CD14-positive monocyte (primary cell): ENCODE data around the gene SYCE1. TPM values are rescaled to one million over a fixed set of nuclear protein-coding genes. Genes with fewer than 3 reads are reported as not detected.

Experiments
- DNase-seq, 3 donors: peaks; one replicate each; pipeline ENCODE4 v3.0.0-alpha.2; 2011 to 2022
- H2AFZ ChIP-seq: 2 replicates; pipeline ENCODE4 v1.6.0; 2012; ENCODE audit warnings: mild to moderate bottlenecking, low read depth, low read length, inconsistent platforms; ENCODE audit not compliant: insufficient read depth, poor library complexity, severe bottlenecking
- H3K27ac ChIP-seq, 2 donors: 1 replicate in 1 of 2; 2 replicates in 1 of 2; pipeline ENCODE4 v1.5.1; 2012 to 2013; ENCODE audit warnings: low read length in 2 of 2, control low read depth in 1 of 2, inconsistent platforms in 1 of 2, low read depth in 1 of 2, mild to moderate bottlenecking in 1 of 2
- H3K27me3 ChIP-seq, 2 donors: one replicate each; pipeline versions ENCODE4 v1.6.0 to v1.6.1; 2011 to 2013; ENCODE audit warnings: low read length in 2 of 2; ENCODE audit not compliant: control insufficient read depth in 2 of 2, insufficient read depth in 2 of 2
- H3K36me3 ChIP-seq, 2 donors: replicated peaks in 1 of 2; 1 replicate in 1 of 2; 2 replicates in 1 of 2; pipeline versions ENCODE4 v1.5.1 to v1.6.1; 2012 to 2013; ENCODE audit warnings: low read length in 2 of 2, control low read depth in 1 of 2, inconsistent platforms in 1 of 2, mild to moderate bottlenecking in 1 of 2; ENCODE audit not compliant: insufficient read depth in 2 of 2, control insufficient read depth in 1 of 2
- H3K4me1 ChIP-seq, 2 donors: 1 replicate in 1 of 2; 2 replicates in 1 of 2; pipeline versions ENCODE4 v1.5.1 to v1.6.1; 2012 to 2013; ENCODE audit warnings: low read length in 2 of 2, control low read depth in 1 of 2, inconsistent platforms in 1 of 2, mild to moderate bottlenecking in 1 of 2, moderate library complexity in 1 of 2; ENCODE audit not compliant: insufficient read depth in 2 of 2, control insufficient read depth in 1 of 2
- H3K4me2 ChIP-seq: replicated peaks from 2 replicates; pipeline ENCODE3; 2012; ENCODE audit warnings: low read length, moderate library complexity, mild to moderate bottlenecking; ENCODE audit not compliant: poor library complexity, severe bottlenecking; ENCODE audit errors: extremely low read depth
- H3K4me3 ChIP-seq, 3 experiments: fragments of 200-600 bp in 1 of 3; sonication (generic) in 1 of 3; replicated peaks in 1 of 3; 1 replicate in 2 of 3; 2 replicates in 1 of 3; pipeline ENCODE4 v1.5.1; 2011 to 2013; ENCODE audit warnings: low read length in 3 of 3, mild to moderate bottlenecking in 3 of 3, control low read depth in 2 of 3, low read depth in 2 of 3, inconsistent platforms in 1 of 3, moderate library complexity in 1 of 3
- H3K79me2 ChIP-seq: 2 replicates; pipeline ENCODE4 v1.6.0; 2012; ENCODE audit warnings: mild to moderate bottlenecking, control low read depth, inconsistent platforms, low read length, moderate library complexity; ENCODE audit not compliant: insufficient read depth
- H3K9ac ChIP-seq: 2 replicates; pipeline ENCODE4 v1.6.0; 2017; ENCODE audit warnings: low read length, mild to moderate bottlenecking; ENCODE audit not compliant: insufficient read depth, poor library complexity, severe bottlenecking
- H3K9me3 ChIP-seq, 2 donors: replicated peaks in 1 of 2; 1 replicate in 1 of 2; 2 replicates in 1 of 2; pipeline versions ENCODE4 v1.5.1 to v1.6.1; 2012 to 2013; ENCODE audit warnings: low read length in 2 of 2, control low read depth in 1 of 2; ENCODE audit not compliant: control insufficient read depth in 1 of 2, insufficient read depth in 1 of 2
- H4K20me1 ChIP-seq: 2 replicates; pipeline ENCODE4 v1.6.0; 2012; ENCODE audit warnings: mild to moderate bottlenecking, low read length, control low read depth, moderate library complexity; ENCODE audit not compliant: insufficient read depth
- H3K27ac Mint-ChIP-seq, 7 donors: one replicate each; pipeline ENCODE4 v1.8.0; 2020; ENCODE audit warnings: mild to moderate bottlenecking in 7 of 7, mixed read lengths in 7 of 7, moderate library complexity in 6 of 7, inconsistent platforms in 2 of 7
- H3K27me3 Mint-ChIP-seq, 3 donors: one replicate each; pipeline ENCODE4 v1.8.0; 2021 to 2022; ENCODE audit warnings: low read depth in 3 of 3, mild to moderate bottlenecking in 3 of 3, mixed read lengths in 3 of 3, moderate library complexity in 3 of 3, inconsistent platforms in 1 of 3
- H3K36me3 Mint-ChIP-seq, 2 donors: one replicate each; pipeline ENCODE4 v1.8.0; 2020; ENCODE audit warnings: mixed read lengths in 2 of 2, inconsistent platforms in 1 of 2, mild to moderate bottlenecking in 1 of 2
- H3K4me1 Mint-ChIP-seq: one replicate; pipeline ENCODE4 v1.8.0; 2020; ENCODE audit warnings: mild to moderate bottlenecking, mixed read lengths
- H3K4me3 Mint-ChIP-seq, 2 donors: one replicate each; pipeline ENCODE4 v1.8.0; 2020; ENCODE audit warnings: mild to moderate bottlenecking in 2 of 2, mixed read lengths in 2 of 2, moderate library complexity in 1 of 2
- H3K9me3 Mint-ChIP-seq, 7 donors: one replicate each; pipeline ENCODE4 v1.8.0; 2020 to 2022; ENCODE audit warnings: mixed read lengths in 7 of 7, mild to moderate bottlenecking in 6 of 7, moderate library complexity in 6 of 7, inconsistent platforms in 2 of 7
- CTCF ChIP-seq: fragments of 200-600 bp; IDR thresholded peaks from one replicate; pipeline ENCODE4 v1.8.0; 2022; ENCODE audit warnings: antibody characterized with exemption, mild to moderate bottlenecking
- WGBS: methylation state at CpG from one replicate; pipeline ENCODE4 v1.1.5; 2013; ENCODE audit warnings: missing lambda C conversion rate; ENCODE audit not compliant: insufficient coverage; 5-methylcytosine and 5-hydroxymethylcytosine counted together
- intact Hi-C, 2 donors: fragments of 100-400 bp; cut with micrococcal nuclease; formaldehyde crosslinking; loops; one replicate each; pipeline versions ENCODE4 v1.15.0 to v1.15.1; 2023
- polyA minus RNA-seq: library from RNA; depleted of rRNA, polyadenylated mRNA; stranded (reverse); fragments of >200 nt; gene quantifications from 2 replicates; pipeline ENCODE4 v1.2.3, GENCODE V29; 2012
- polyA plus RNA-seq, 3 donors: library from polyadenylated mRNA; depleted of rRNA in 1 of 3; unstranded in 2 of 3; stranded (reverse) in 1 of 3; fragments of 300-500 nt in 2 of 3; fragments of >200 nt in 1 of 3; fragmentation: Illumina TruSeq in 2 of 3; gene quantifications; 1 replicate in 2 of 3; 2 replicates in 1 of 3; pipeline ENCODE4 v1.2.3, GENCODE V29; 2012 to 2021
- total RNA-seq, 12 experiments: library from RNA in 1 of 12; stranded (reverse) in 1 of 12; fragments of 120-200 nt in 1 of 12; gene quantifications; one replicate each; pipeline ENCODE4 v1.2.4 and lab custom pipeline; 2013 to 2026; ENCODE audit warnings: mixed read lengths in 6 of 12, inconsistent platforms in 1 of 12

Gene SYCE1
- total RNA-seq (2013): 0.39 TPM
- polyA plus RNA-seq (under 1 TPM in 1 of 3 donors, not detected in 2; 0.12 TPM), polyA minus RNA-seq (0.14 TPM in 1 of 2 replicates, not detected in the other), total RNA-seq (lab: John Stamatoyannopoulos, UW) (0 to 0.90 (median 0.12) reads per million in 11 experiments)

GRCh38 chr10:133565441-133566294 lies at the start of gene SYCE1:
Gene SYCE1, minus strand, starts transcription at chr10:133565583. Its CDS starts 54 bp downstream, at chr10:133565529.
- Histone ChIP-seq H3K9me3 (peaks cover 36 to 38% of the 10 kb centered on the region in 2 donors), H3K36me3 (no peaks in the 10 kb centered on the region), H4K20me1 (no peaks in the 10 kb centered on the region), H3K79me2 (no peaks in the 10 kb centered on the region), H2AFZ (no peak within 1 kb of the TSS), H3K9ac (no peak within 1 kb of the TSS), H3K4me1 (no peaks in the 10 kb centered on the region), H3K4me2 (no peak within 1 kb of the TSS), H3K4me3 (no peak within 1 kb of the TSS), H3K27me3 (peaks cover 0 to 8% of the 10 kb centered on the region in 2 donors), H3K27ac (no peak within 1 kb of the TSS)
- Mint-ChIP-seq H3K4me1 (no peaks in the 10 kb centered on the region), H3K4me3 (peak within 1 kb of the TSS in 1 of 2 donors; percentile 41), H3K9me3 (peaks cover 23 to 43% (median 35%) of the 10 kb centered on the region in 7 donors), H3K27me3 (peaks cover 0 to 23% (median 3%) of the 10 kb centered on the region in 3 donors), H3K27ac (no peak within 1 kb of the TSS), H3K36me3 (no peaks in the 10 kb centered on the region)
- TF ChIP-seq CTCF: no peak
- peak in 1 of 3 donors; percentile 39 for DNase-seq
- 62% methylated on average over 76 of the region's 77 CpGs for WGBS
- intact Hi-C loops: loop anchor here in 1 of 2 donors (5.0 kb wide), 1 partner anchor 143 kb away; the partner anchor contains the start of gene SPRN

GRCh38 chr10:133614830-133615580 lies 49.6 kb upstream of the SYCE1 start:
- intact Hi-C loops: no loop called here
- Mint-ChIP-seq H3K4me1 (peaks cover 3% of the 10 kb centered on the region), H3K4me3 (no peak overlapping the region), H3K9me3 (peaks cover 0 to 6% (median 1%) of the 10 kb centered on the region in 7 donors), H3K36me3 (no peaks in the 10 kb centered on the region), H3K27ac (no peak overlapping the region), H3K27me3 (peaks cover 0 to 20% (median 8%) of the 10 kb centered on the region in 3 donors)
- 95% methylated on average over 10 of the region's 10 CpGs for WGBS
- Histone ChIP-seq H3K9me3 (no peaks in the 10 kb centered on the region), H3K4me1 (no peaks in the 10 kb centered on the region), H3K4me2 (no peak overlapping the region), H3K27ac (no peak overlapping the region), H3K9ac (no peak overlapping the region), H3K79me2 (no peaks in the 10 kb centered on the region), H3K4me3 (no peak overlapping the region), H4K20me1 (no peaks in the 10 kb centered on the region), H3K36me3 (no peaks in the 10 kb centered on the region), H2AFZ (no peak overlapping the region), H3K27me3 (peaks cover 0 to 3% of the 10 kb centered on the region in 2 donors)
- TF ChIP-seq CTCF: no peak
- no peak for DNase-seq
